Suprapubic skin (tissue), 3 donors: ENCODE data around the gene PLA2G2D.

Source experiments
- POLR2AphosphoS5 ChIP-seq, 3 donors: sonication (generic); formaldehyde crosslinking; IDR thresholded peaks; one replicate each; pipeline ENCODE4 v1.6.1; 2017; ENCODE audit warnings: antibody characterized with exemption in 3 of 3
- TF ChIP-seq, protein P1 (sequence below), 2 donors: fragments of 200-600 bp in 1 of 2; fragments of 450-650 bp in 1 of 2; sonication (generic) in 1 of 2; IDR thresholded peaks; one replicate each; pipeline ENCODE4 v1.5.1; 2016 to 2019; ENCODE audit warnings: antibody characterized with exemption in 2 of 2, mild to moderate bottlenecking in 1 of 2, moderate library complexity in 1 of 2

DNA sequence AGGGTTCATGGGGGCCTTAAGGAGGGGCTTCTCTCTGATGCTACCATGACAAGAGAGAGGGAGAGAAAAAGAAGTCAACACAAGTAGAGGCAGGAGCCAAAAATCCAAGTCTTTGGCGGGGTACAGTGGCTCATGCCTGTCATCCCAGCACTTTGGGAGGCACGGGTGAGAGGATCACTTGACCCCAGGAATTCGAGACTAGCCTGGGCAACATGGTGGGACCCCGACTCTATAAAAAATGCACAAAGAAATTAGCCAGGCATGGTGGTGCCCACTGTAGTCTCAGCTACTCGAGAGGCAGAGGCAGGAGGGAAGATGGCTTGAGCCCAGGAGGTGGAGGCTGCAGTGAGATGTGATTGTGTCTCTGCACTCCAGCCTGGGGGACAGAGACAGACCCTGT lies 40.6 kb downstream of the PLA2G2D start:
- TF ChIP-seq, protein P1, sequence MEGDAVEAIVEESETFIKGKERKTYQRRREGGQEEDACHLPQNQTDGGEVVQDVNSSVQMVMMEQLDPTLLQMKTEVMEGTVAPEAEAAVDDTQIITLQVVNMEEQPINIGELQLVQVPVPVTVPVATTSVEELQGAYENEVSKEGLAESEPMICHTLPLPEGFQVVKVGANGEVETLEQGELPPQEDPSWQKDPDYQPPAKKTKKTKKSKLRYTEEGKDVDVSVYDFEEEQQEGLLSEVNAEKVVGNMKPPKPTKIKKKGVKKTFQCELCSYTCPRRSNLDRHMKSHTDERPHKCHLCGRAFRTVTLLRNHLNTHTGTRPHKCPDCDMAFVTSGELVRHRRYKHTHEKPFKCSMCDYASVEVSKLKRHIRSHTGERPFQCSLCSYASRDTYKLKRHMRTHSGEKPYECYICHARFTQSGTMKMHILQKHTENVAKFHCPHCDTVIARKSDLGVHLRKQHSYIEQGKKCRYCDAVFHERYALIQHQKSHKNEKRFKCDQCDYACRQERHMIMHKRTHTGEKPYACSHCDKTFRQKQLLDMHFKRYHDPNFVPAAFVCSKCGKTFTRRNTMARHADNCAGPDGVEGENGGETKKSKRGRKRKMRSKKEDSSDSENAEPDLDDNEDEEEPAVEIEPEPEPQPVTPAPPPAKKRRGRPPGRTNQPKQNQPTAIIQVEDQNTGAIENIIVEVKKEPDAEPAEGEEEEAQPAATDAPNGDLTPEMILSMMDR (IDR thresholded peaks at IDR 0.05), result no peak
- no peak for TF ChIP-seq POLR2AphosphoS5 (IDR thresholded peaks at IDR 0.05)
